Stimulated activated CD8-positive, alpha-beta memory T cell treated with anti-CD3 and anti-CD28 coated beads, Interleukin-4, amount 100 ng/mL, for 1 hour (primary cell): ENCODE measurements around the gene SETD5.
A peak's percentile ranks its signal among the peaks of the same experiment; 100 is the strongest.

Experiments used
- DNase-seq, 2 donors: peaks; one replicate each; pipeline ENCODE4 v3.0.0-alpha.2; 2020; ENCODE audit warnings: low read depth in 2 of 2, low spot score in 1 of 2

The SETD5 gene

DNA sequence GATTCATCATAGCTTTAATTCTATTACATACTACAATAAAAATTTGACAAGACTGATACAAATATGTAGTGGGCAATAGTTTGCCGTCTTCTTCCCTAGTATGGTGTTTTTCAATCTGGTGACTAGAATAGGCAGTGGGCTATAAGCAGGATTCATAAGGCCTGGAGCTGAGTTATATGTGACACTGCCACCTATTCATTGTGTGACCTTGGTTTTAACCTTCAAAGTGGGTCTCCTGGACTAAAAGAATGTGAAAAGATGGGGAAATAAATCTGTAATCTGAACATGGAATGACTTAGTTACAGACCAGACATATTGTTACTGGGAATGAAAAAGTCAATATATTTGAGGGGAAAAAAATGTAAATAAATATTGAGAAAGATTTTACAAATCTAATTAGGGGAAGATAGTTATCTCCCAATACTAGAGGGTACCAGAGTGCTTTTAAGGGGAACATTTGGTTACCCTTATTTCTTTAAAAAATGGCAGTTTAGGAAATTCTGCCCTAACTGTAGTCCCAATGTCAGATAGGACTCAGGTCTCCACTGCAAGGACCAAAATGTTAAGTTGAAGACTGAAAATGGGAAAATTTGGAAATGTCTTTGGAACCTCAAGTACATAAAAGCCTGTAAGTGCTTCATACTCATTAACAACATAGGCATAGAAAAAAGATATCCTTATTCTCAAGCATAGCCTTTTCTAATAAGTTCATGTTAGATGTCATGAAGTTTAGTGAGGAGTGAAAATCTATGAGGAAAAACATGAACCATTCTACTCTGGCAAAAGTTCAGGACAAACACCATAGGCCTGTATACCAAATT is 10.7 kb upstream of the SETD5 start:
- no peak for DNase-seq

GRCh38 chr3:9387322-9387655 is 10.1 kb upstream of the SETD5 start:
- DNase-seq, result no peak

GRCh38 chr3:9388142-9388541 is 9.3 kb upstream of the SETD5 start:
- DNase-seq, result no peak

GRCh38 chr3:9388562-9389272 is 8.7 kb upstream of the SETD5 start:
- no peak for DNase-seq

GRCh38 chr3:9390265-9390888 is 7.0 kb upstream of the SETD5 start:
- DNase-seq, result no peak

DNA sequence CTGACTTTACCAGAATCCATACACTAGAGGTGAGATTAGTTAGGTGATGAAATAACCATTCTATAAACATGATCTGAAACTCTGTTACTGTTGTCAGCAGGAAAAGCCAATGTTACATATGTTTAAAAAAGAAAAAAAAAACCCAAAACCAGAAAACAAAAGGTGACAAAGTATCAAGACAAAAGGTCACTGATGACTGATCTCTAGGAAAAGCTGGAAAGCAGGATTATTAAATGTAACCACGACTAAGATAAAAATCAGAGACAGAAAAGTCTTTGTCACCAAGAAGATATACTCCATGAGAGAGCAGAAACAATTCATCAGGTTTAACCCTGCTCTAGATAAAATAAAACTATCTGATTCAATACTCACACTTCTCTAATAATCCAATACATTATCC is 5.4 kb upstream of the SETD5 start:
- no peak for DNase-seq

- no peak for DNase-seq
Measured at GRCh38 chr3:9395570-9396300, 1.7 kb upstream of the SETD5 start.

DNA sequence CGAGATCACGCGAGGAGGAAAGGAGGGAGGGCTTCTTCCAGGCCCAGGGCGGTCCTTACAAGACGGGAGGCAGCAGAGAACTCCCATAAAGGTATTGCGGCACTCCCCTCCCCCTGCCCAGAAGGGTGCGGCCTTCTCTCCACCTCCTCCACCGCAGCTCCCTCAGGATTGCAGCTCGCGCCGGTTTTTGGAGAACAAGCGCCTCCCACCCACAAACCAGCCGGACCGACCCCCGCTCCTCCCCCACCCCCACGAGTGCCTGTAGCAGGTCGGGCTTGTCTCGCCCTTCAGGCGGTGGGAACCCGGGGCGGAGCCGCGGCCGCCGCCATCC is 1.1 kb upstream of the SETD5 start:
- DNase-seq, result peak in 1 of 2 donors; percentile 55

DNA sequence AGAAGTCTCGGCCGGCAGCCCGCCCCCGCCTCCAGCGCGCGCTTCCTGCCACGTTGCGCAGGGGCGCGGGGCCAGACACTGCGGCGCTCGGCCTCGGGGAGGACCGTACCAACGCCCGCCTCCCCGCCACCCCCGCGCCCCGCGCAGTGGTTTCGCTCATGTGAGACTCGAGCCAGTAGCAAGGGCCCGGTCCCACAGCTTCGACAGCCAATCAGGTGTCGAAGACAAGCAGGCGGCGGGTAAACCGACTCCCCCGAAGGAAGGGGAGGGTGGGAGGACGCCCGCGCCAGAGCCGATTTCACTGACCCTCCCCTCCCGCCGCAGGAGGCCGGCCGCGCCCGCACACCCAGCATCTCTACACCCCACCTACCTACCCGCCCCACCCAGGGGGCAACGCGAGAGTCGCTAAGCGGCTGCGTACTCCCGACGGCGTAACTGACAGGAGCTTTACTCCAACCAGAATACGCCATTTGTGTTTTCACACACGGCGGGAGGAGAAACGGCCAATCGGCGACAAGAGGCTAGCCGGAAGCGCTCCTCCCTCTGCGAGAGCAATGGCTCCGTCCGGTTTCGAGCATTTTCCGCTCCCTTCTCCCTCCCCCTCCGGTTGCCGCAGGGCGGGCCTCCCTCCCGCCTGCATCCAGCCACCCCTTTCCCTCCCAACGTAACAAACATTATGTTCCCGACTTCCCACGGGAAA is 633 bp upstream of the SETD5 start:
- peak; percentile 97 to 98 for DNase-seq

DNA sequence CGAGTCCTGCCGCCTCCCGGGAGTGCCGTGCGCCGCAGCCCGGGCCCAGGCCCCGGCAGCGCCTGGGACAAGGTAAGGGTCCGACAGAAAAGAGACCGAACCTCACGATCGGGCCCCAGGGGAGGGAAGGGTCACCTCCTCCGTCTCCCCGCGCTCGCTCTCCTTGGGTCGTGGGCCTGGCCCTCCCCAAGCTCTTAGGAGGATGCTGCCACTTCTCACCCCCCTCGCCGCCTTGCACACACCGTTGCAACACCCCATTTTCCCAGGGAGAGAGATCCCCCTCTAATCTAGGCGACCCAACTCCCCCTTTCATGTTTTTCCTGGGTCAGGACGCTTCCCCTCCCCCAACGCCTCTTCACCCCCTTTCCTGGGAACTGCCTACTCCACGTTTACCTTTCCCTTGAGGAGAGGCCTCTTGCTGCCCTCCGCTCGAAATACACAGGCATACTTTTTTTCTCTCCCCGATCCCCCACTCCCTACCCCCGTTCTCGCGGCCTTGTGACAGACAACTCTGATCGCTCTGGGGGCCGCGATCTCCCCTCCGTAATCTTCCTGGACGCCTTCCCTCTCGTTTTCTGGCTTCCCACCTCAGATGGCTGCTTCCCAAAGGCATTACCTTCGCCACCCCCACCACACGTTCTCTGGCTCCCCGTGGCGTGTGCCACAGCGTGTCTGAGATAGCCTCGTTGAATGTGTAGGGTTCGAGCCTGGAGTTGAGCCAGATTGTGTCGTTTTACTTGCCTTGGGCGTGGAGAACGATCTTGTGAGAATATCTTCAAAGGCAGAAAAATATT is 688 bp downstream of the SETD5 start:
- DNase-seq, result peak in 1 of 2 donors; percentile 7

GRCh38 chr3:9398700-9399336 is 1.4 kb downstream of the SETD5 start:
- no peak for DNase-seq

DNA sequence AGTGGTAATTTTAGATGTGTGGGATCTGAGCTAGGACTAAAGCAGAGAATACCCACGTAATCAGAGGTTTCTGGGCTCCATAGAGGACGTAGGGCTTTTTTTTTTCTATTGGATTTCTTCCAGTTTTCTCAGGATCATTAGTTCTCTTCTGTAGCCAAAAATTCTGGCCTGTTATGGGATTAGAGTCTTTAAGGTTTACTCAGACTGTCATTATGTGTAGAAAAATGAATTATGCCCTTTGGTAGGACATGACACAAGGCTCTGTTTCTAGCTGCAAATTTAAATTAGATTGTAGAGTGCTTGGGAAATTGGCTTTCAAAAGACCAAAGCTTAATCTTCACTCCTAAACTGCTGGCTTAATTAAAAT is 1.9 kb downstream of the SETD5 start:
- DNase-seq, result no peak

DNA sequence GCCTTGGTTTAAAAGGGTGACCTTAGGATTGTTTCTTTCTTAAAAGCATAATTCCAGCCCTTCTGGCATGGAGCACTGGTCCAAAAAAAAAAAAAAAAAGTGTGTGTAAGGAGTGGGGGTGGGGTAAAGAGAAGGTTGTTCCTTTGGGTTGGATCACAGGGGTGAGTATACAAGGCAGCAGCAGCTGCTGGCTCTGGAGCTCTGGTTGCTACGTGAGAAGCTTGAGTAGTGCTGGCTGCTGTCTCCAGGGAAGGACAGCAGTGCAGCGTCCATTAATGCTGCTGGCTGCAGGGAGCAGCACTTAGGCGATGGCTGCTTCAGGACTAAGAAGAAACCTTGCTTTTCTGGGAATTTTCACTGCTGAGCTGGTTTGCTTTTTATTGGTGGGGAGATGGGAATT is 2.3 kb downstream of the SETD5 start:
- no peak for DNase-seq

DNA sequence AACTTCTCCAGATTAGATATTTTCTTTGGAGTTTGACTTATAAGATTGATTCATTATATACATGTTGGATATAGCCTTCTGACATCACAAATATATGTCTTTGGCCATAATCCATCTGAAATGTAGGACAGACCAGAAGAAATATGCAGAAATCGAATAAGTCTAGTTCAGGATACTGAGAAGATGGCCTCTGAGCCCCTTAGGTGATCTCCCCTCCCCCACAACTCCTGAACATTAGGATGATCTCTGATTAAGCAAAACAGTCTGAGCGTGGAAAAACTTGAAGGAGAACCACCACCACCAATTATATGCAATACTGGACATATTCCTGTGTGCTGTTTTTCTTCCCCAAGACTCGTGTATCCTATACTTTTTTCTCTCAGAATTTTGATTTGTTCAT is 3.2 kb downstream of the SETD5 start:
- DNase-seq, result no peak

- DNase-seq, result no peak
Measured at GRCh38 chr3:9401986-9402385, 4.6 kb downstream of the SETD5 start.

GRCh38 chr3:9402410-9403228 is 5.2 kb downstream of the SETD5 start:
- DNase-seq, result no peak

DNA sequence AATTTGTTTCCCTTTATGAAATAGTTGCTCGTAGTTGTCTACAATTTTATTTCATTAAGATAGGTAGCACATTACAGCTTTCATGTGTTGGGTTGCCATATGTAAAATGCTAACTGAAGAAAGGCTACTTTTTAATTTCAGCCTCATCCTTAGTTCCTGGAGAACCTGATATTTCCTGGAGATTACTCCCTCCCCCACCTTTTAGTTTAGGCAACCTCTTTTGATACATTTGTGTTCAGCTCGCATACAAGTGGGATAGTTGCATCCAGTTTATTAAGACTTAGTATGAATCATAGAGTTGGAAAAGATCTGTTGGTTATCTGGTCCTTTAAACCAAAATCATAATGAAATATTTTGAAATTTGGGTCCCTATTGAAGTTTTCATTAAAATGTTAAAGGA is 6.0 kb downstream of the SETD5 start:
- no peak for DNase-seq

- no peak for DNase-seq
Measured at GRCh38 chr3:9404680-9405079, 7.3 kb downstream of the SETD5 start.

GRCh38 chr3:9405756-9406155 is 8.3 kb downstream of the SETD5 start:
- no peak for DNase-seq
